ENCODE data around the gene PNPLA2. TPM values are rescaled to one million over a fixed set of nuclear protein-coding genes. Genes with fewer than 3 reads are reported as not detected.

Gene PNPLA2
- total and polyA plus RNA-seq, 10 of the 15 experiments (the other 5 are each of a cell fraction or from before 2014, with no cell fraction given), result 0.19 to 34.0 (median 8.1) TPM

DNA sequence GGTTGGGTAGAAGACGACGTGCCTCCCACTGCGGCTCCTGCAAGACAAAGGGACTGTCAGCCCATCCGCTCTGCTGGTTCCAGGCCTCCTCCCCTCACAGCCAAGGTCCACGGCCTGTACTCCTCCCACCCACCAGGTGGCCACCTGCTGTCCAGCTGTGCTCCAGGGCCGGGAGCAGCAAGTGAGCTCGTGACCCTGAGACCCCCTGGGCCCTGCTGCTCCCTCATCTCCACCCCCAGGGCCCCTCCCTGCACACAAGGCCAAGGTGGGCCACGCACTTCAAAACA is 51.4 kb downstream of the PNPLA2 start:
- Histone ChIP-seq H3K9ac (ENCODE audit: control insufficient read depth, insufficient read depth, low read length) (no peak overlapping the region), H3K4me2 (ENCODE audit: control insufficient read depth, insufficient read depth) (no peak overlapping the region), H3K9me3 (replicated peaks; ENCODE audit: control insufficient read depth, insufficient read depth, low read length) (no peaks in the 10 kb centered on the region), H3K4me1 (ENCODE audit: control insufficient read depth, insufficient read depth, low read length) (no peaks in the 10 kb centered on the region), H3K79me2 (ENCODE audit: control insufficient read depth, insufficient read depth, low read length) (no peaks in the 10 kb centered on the region), H3K36me3 (ENCODE audit: control insufficient read depth in 2 of 2, insufficient read depth in 2 of 2, low read length in 1 of 2) (no peaks in the 10 kb centered on the region; a peak in 1 of 4 replicates), H2AFZ (ENCODE audit: control insufficient read depth, low read depth, low read length) (no peak overlapping the region), H3K4me3 (no peak overlapping the region), H4K20me1 (ENCODE audit: control insufficient read depth, insufficient read depth) (no peaks in the 10 kb centered on the region), H3K27me3 (replicated peaks in 1 of 2; ENCODE audit: control insufficient read depth in 2 of 2, insufficient read depth in 2 of 2, low read length in 1 of 2) (no peaks in the 10 kb centered on the region), H3K27ac (ENCODE audit: control insufficient read depth, insufficient read depth) (no peak overlapping the region)
- intact Hi-C loops (cut with micrococcal nuclease; ENCODE audit: unreplicated experiment), result no loop called here
- ATAC-seq (0 out of 3 replicates have a peak, but pooled peaks have one; percentile 16), DNase-seq (ENCODE audit: low read depth, low spot score) (no peak), FAIRE-seq (no peak)
- SMC1A ChIA-PET (ENCODE audit: uncharacterized antibody, unreplicated experiment), result no interaction called here
- POLR2A ChIA-PET, result no interaction called here
- CTCF ChIA-PET, result no interaction called here
- 48% methylated on average over 8 of the region's 8 CpGs for WGBS (ENCODE audit: insufficient coverage, insufficient replicate concordance, low lambda C conversion rate, missing lambda C conversion rate)
- RAD21 ChIA-PET (ENCODE audit: unreplicated experiment), result no interaction called here
- no TSS peak for BruUV-seq (replicated peaks)
- in situ Hi-C loops (cut with MboI), result no loop called here
- TF ChIP-seq SMC3 (IDR thresholded peaks at IDR 0.05; ENCODE audit: borderline replicate concordance, low read length) (no peak), MTA2 (IDR thresholded peaks at IDR 0.05; ENCODE audit: low read depth) (no peak), POU2F2 (IDR thresholded peaks at IDR 0.05; ENCODE audit: borderline replicate concordance, low read depth, low read length) (no peak), HSF1 (IDR thresholded peaks at IDR 0.05; ENCODE audit: low read depth, low read length) (no peak), RAD21 (IDR thresholded peaks at IDR 0.05; ENCODE audit: insufficient read depth, low read depth, low read length) (no peak), MYB (IDR thresholded peaks at IDR 0.05; ENCODE audit: borderline replicate concordance, low read depth, low read length) (no peak), ZSCAN29 (IDR thresholded peaks at IDR 0.05) (no peak), NFYB (IDR thresholded peaks at IDR 0.05; ENCODE audit: insufficient read depth, low read depth, low read length) (no peak), MYC (IDR thresholded peaks at IDR 0.05; ENCODE audit: insufficient read depth, insufficient read length, insufficient replicate concordance, low read length, severe bottlenecking) (no peak), ZNF217 (IDR thresholded peaks at IDR 0.05) (no peak), RFX5 (IDR thresholded peaks at IDR 0.05; ENCODE audit: low read depth, low read length) (no peak), CHD1 (IDR thresholded peaks at IDR 0.05; ENCODE audit: low read depth, low read length) (no peak), E4F1 (IDR thresholded peaks at IDR 0.05; ENCODE audit: borderline replicate concordance, partially characterized antibody) (no peak)
- TF ChIP-seq, protein P1, sequence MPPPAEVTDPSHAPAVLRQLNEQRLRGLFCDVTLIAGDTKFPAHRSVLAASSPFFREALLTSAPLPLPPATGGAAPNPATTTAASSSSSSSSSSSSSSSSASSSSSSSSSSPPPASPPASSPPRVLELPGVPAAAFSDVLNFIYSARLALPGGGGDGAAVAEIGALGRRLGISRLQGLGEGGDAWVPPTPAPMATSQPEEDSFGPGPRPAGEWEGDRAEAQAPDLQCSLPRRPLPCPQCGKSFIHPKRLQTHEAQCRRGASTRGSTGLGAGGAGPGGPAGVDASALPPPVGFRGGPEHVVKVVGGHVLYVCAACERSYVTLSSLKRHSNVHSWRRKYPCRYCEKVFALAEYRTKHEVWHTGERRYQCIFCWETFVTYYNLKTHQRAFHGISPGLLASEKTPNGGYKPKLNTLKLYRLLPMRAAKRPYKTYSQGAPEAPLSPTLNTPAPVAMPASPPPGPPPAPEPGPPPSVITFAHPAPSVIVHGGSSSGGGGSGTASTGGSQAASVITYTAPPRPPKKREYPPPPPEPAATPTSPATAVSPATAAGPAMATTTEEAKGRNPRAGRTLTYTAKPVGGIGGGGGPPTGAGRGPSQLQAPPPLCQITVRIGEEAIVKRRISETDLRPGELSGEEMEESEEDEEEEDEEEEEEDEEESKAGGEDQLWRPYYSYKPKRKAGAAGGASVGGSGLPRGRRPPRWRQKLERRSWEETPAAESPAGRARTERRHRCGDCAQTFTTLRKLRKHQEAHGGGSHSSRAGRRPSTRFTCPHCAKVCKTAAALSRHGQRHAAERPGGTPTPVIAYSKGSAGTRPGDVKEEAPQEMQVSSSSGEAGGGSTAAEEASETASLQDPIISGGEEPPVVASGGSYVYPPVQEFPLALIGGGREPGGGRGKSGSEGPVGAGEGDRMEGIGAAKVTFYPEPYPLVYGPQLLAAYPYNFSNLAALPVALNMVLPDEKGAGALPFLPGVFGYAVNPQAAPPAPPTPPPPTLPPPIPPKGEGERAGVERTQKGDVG (CRISPR knock-in tag; IDR thresholded peaks at IDR 0.05), result no peak
- TF ChIP-seq, protein P2, sequence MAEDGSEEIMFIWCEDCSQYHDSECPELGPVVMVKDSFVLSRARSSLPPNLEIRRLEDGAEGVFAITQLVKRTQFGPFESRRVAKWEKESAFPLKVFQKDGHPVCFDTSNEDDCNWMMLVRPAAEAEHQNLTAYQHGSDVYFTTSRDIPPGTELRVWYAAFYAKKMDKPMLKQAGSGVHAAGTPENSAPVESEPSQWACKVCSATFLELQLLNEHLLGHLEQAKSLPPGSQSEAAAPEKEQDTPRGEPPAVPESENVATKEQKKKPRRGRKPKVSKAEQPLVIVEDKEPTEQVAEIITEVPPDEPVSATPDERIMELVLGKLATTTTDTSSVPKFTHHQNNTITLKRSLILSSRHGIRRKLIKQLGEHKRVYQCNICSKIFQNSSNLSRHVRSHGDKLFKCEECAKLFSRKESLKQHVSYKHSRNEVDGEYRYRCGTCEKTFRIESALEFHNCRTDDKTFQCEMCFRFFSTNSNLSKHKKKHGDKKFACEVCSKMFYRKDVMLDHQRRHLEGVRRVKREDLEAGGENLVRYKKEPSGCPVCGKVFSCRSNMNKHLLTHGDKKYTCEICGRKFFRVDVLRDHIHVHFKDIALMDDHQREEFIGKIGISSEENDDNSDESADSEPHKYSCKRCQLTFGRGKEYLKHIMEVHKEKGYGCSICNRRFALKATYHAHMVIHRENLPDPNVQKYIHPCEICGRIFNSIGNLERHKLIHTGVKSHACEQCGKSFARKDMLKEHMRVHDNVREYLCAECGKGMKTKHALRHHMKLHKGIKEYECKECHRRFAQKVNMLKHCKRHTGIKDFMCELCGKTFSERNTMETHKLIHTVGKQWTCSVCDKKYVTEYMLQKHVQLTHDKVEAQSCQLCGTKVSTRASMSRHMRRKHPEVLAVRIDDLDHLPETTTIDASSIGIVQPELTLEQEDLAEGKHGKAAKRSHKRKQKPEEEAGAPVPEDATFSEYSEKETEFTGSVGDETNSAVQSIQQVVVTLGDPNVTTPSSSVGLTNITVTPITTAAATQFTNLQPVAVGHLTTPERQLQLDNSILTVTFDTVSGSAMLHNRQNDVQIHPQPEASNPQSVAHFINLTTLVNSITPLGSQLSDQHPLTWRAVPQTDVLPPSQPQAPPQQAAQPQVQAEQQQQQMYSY (CRISPR knock-in tag; IDR thresholded peaks at IDR 0.05), result no peak

Data from GM12878 (cell line).